CD4-positive, alpha-beta T cell (primary cell): ENCODE measurements around the gene IL17RE. TPM values are rescaled to one million over a fixed set of nuclear protein-coding genes. Genes with fewer than 3 reads are reported as not detected.
"Not testable (repeated sequence)": the region's sequence is repeated elsewhere in the genome, so short reads cannot be mapped to it uniquely, and the experiment has no call there.

Experiments used
- ATAC-seq: fragments of 200-7000 bp; cut with Tn5 transposase; one replicate; pipeline ENCODE4 v1.10.0; 2022; ENCODE audit warnings: mild to moderate bottlenecking; ENCODE audit not compliant: poor library complexity
- CTCF ChIA-PET: fragments of 350-600 bp; sonication (Branson Sonifier 250); formaldehyde crosslinking; loops from one replicate; lab custom pipeline; 2021; ENCODE audit warnings: antibody characterized with exemption, inconsistent platforms; lab: Charles Lee
- POLR2A ChIA-PET: fragments of 350-600 bp; sonication (Branson Sonifier 250); formaldehyde crosslinking; loops from one replicate; lab custom pipeline; 2021; ENCODE audit warnings: antibody characterized with exemption, inconsistent platforms; lab: Charles Lee
- DNase-seq, 14 experiments: peaks; one replicate each; pipeline ENCODE4 v3.0.0-alpha.2; 2013 to 2020; ENCODE audit warnings: mixed read lengths in 2 of 14
- H3K27ac ChIP-seq, 2 donors: one replicate each; pipeline versions ENCODE4 v1.5.1 to v1.7.0; 2013; ENCODE audit warnings: low read length in 2 of 2, low read depth in 1 of 2, mild to moderate bottlenecking in 1 of 2
- H3K27me3 ChIP-seq, 2 experiments: 1 replicate in 1 of 2; 2 replicates in 1 of 2; pipeline versions ENCODE4 v1.6.1 to v1.7.0; 2013; ENCODE audit warnings: low read length in 2 of 2, control low read depth in 1 of 2, mild to moderate bottlenecking in 1 of 2, moderate library complexity in 1 of 2; ENCODE audit not compliant: insufficient read depth in 2 of 2, control insufficient read depth in 1 of 2
- H3K36me3 ChIP-seq: one replicate; pipeline ENCODE4 v1.6.1; 2013; ENCODE audit warnings: low read length, control low read depth; ENCODE audit not compliant: insufficient read depth
- H3K4me1 ChIP-seq: one replicate; pipeline ENCODE4 v1.6.1; 2013; ENCODE audit warnings: low read length, control low read depth; ENCODE audit not compliant: insufficient read depth
- H3K4me3 ChIP-seq: one replicate; pipeline ENCODE4 v1.5.1; 2013; ENCODE audit warnings: mild to moderate bottlenecking, low read length, moderate library complexity
- H3K9me3 ChIP-seq, 2 experiments: 1 replicate in 1 of 2; 2 replicates in 1 of 2; pipeline versions ENCODE4 v1.6.1 to v1.7.0; 2013; ENCODE audit warnings: low read length in 2 of 2, mild to moderate bottlenecking in 2 of 2, control low read depth in 1 of 2, moderate library complexity in 1 of 2; ENCODE audit not compliant: control insufficient read depth in 1 of 2, insufficient read depth in 1 of 2
- H3K27ac Mint-ChIP-seq: one replicate; pipeline ENCODE4 v1.8.0; 2020; ENCODE audit warnings: mixed read lengths
- H3K27me3 Mint-ChIP-seq: one replicate; pipeline ENCODE4 v1.8.0; 2021; ENCODE audit warnings: mixed read lengths
- H3K36me3 Mint-ChIP-seq: one replicate; pipeline ENCODE4 v1.8.0; 2021; ENCODE audit warnings: low read depth, mixed read lengths
- H3K4me1 Mint-ChIP-seq: one replicate; pipeline ENCODE4 v1.8.0; 2021; ENCODE audit warnings: low read depth, mixed read lengths
- H3K4me3 Mint-ChIP-seq: one replicate; pipeline ENCODE4 v1.8.0; 2020; ENCODE audit warnings: mild to moderate bottlenecking, mixed read lengths
- H3K9me3 Mint-ChIP-seq: one replicate; pipeline ENCODE4 v1.8.0; 2020; ENCODE audit warnings: mixed read lengths
- intact Hi-C, 2 experiments: fragments of 100-400 bp; cut with DNase I in 1 of 2; cut with micrococcal nuclease in 1 of 2; formaldehyde crosslinking; loops; one replicate each; pipeline versions ENCODE4 v1.15.1 to v1.9.0; 2023 to 2025; cut with DNase I, micrococcal nuclease
- total RNA-seq, 174 experiments: library from RNA in 2 of 174; stranded (reverse) in 2 of 174; gene quantifications; one replicate each; pipeline ENCODE4 v1.2.3 and lab custom pipeline; 2021 to 2026
- TF ChIP-seq, protein P1 (sequence below): fragments of 200-600 bp; IDR thresholded peaks from one replicate; pipeline ENCODE4 v1.8.0; 2022; ENCODE audit warnings: antibody characterized with exemption, mild to moderate bottlenecking

Gene IL17RE
- total RNA-seq, 2 experiments from 2014 or later, result 1.4 to 1.6 TPM

DNA sequence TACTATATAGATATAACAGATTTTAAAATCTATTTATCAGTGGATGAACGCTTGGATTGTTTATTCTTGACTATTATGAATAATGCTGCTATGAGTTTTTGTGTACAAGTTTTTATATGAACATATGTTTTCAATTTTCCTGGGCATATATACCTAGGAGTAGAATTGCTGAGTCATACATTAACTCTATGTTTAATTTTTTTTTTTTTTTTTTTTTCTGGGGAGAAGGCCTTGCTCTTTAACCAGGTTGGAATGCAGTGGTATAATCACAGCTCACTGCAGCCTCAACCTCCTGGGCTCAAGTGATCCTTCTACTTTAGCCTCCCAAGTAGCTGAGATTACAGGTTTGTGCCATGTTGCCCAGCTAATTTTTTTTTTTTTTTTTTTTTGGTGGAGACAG is 31.7 kb upstream of the IL17RE start:
- no peaks in the 10 kb centered on the region for H3K27me3 Mint-ChIP-seq
- Histone ChIP-seq H3K4me1 (no peaks in the 10 kb centered on the region), H3K4me3 (no peak overlapping the region), H3K27ac (no peak overlapping the region), H3K27me3 (no peaks in the 10 kb centered on the region), H3K9me3 (no peaks in the 10 kb centered on the region), H3K36me3 (no peaks in the 10 kb centered on the region)
- POLR2A ChIA-PET, result no interaction called here
- no peaks in the 10 kb centered on the region for H3K9me3 Mint-ChIP-seq
- no peaks in the 10 kb centered on the region for H3K4me1 Mint-ChIP-seq
- intact Hi-C loops, result no loop called here
- TF ChIP-seq, protein P1, sequence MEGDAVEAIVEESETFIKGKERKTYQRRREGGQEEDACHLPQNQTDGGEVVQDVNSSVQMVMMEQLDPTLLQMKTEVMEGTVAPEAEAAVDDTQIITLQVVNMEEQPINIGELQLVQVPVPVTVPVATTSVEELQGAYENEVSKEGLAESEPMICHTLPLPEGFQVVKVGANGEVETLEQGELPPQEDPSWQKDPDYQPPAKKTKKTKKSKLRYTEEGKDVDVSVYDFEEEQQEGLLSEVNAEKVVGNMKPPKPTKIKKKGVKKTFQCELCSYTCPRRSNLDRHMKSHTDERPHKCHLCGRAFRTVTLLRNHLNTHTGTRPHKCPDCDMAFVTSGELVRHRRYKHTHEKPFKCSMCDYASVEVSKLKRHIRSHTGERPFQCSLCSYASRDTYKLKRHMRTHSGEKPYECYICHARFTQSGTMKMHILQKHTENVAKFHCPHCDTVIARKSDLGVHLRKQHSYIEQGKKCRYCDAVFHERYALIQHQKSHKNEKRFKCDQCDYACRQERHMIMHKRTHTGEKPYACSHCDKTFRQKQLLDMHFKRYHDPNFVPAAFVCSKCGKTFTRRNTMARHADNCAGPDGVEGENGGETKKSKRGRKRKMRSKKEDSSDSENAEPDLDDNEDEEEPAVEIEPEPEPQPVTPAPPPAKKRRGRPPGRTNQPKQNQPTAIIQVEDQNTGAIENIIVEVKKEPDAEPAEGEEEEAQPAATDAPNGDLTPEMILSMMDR, result no peak
- no peak overlapping the region for H3K4me3 Mint-ChIP-seq
- no peak for DNase-seq
- H3K27ac Mint-ChIP-seq, result no peak overlapping the region
- no peak for ATAC-seq
- H3K36me3 Mint-ChIP-seq, result no peaks in the 10 kb centered on the region
- CTCF ChIA-PET, result no interaction called here

DNA sequence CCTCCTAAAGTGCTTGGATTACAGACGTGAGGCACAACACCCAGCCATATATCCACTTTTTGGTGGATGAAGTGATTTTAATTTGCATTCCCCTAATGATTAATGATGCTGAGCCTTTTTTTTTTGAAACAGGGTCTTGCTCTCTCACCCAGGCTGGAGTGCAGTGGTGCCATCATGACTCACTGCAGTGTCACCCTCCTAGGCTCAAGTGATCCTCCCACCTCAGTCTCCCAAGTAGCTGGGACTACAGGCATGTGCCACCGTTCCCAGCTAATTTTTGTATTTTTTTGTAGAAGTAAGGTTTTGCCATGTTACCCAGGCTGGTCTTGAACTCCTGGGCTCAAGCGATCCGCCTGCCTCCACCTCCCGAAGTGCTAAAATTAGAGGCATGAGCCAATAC is 30.6 kb upstream of the IL17RE start:
- H3K9me3 ChIP-seq, H3K4me3 Mint-ChIP-seq, H3K36me3 Mint-ChIP-seq, H3K27me3 Mint-ChIP-seq, H3K4me1 Mint-ChIP-seq, intact Hi-C loops, H3K4me3 ChIP-seq, ATAC-seq, H3K27me3 ChIP-seq, H3K9me3 Mint-ChIP-seq, POLR2A ChIA-PET, CTCF ChIA-PET, H3K27ac Mint-ChIP-seq, H3K36me3 ChIP-seq, H3K4me1 ChIP-seq, H3K27ac ChIP-seq, DNase-seq: not testable (repeated sequence)

DNA sequence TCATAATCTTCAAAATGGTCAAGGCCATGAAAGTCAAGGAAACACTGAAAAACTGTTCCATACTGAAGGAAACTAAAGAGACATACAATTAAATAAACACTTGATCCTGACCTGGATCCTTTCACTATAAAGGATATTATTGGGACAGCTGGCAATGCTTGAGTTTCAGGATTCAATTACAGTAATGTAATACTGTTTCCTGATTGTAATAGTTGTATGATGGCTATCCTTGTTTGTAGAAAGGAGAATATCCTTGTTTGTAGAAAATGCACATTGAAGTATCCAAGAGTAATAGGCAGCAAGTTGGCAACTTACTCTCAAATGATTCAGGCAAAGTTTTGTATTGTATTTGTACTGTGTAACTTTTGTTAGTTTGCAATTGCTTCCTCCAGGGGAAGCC is 27.2 kb upstream of the IL17RE start:
- no peaks in the 10 kb centered on the region for H3K27me3 ChIP-seq
- no peaks in the 10 kb centered on the region for H3K9me3 ChIP-seq
- TF ChIP-seq, protein P1, result no peak
- H3K36me3 ChIP-seq, result no peaks in the 10 kb centered on the region
- Mint-ChIP-seq H3K36me3 (no peaks in the 10 kb centered on the region), H3K4me3 (no peak overlapping the region), H3K27ac (no peak overlapping the region), H3K4me1 (no peaks in the 10 kb centered on the region), H3K27me3 (no peaks in the 10 kb centered on the region), H3K9me3 (no peaks in the 10 kb centered on the region)
- no peaks in the 10 kb centered on the region for H3K4me1 ChIP-seq
- DNase-seq (no peak), ATAC-seq (no peak)
- no peak overlapping the region for H3K4me3 ChIP-seq
- H3K27ac ChIP-seq, result no peak overlapping the region
- intact Hi-C loops, result no loop called here
- POLR2A ChIA-PET, result no interaction called here
- CTCF ChIA-PET, result no interaction called here

DNA sequence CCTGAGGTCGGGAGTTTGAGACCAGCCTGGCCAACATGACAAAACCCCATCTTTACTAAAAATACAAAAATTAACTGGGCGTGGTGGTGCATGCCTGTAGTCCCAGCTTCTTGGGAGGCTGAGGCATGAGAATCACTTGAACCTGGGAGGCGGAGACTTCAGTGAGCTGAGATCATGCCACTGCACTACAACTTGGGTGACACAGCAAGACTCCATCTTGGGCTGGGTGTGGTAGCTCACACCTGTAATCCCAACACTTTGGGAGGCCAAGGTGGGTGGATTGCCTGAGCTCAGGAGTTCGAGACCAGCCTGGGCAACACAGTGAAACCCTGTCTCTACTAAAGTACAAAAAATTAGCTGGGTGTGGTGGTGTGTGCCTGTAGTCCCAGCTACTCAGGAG is 26.4 kb upstream of the IL17RE start:
- H3K27me3 Mint-ChIP-seq, H3K36me3 Mint-ChIP-seq, intact Hi-C loops, H3K4me3 ChIP-seq, H3K9me3 Mint-ChIP-seq, DNase-seq, POLR2A ChIA-PET, H3K4me1 Mint-ChIP-seq, ATAC-seq, H3K4me3 Mint-ChIP-seq, H3K27ac ChIP-seq, H3K36me3 ChIP-seq, H3K9me3 ChIP-seq, H3K27me3 ChIP-seq, H3K4me1 ChIP-seq, H3K27ac Mint-ChIP-seq: not testable (repeated sequence)
- CTCF ChIA-PET, result interaction anchor here (0.7 kb wide), 1 partner anchor 658 kb away, joined by 5 read pairs; no protein-coding TSS in a partner anchor
